ENCODE results near the gene TRIM73. TPM values are rescaled to one million over a fixed set of nuclear protein-coding genes. Genes with fewer than 3 reads are reported as not detected.
"Not testable (repeated sequence)": the region's sequence is repeated elsewhere in the genome, so short reads cannot be mapped to it uniquely, and the experiment has no call there.

The TRIM73 gene
- total RNA-seq, 1 donor from 2014 or later: 0.90 TPM

GRCh38 chr7:75415829-75416373 is 20.5 kb downstream of the TRIM73 start:
- not testable (repeated sequence) for DNase-seq (ENCODE audit: low read depth in 2 of 2)

- DNase-seq (ENCODE audit: low read depth in 2 of 2): not testable (repeated sequence)
Observed at GRCh38 chr7:75416787-75417186, 21.4 kb downstream of the TRIM73 start.

GRCh38 chr7:75418292-75418858 is 22.9 kb downstream of the TRIM73 start:
- not testable (repeated sequence) for DNase-seq (ENCODE audit: low read depth in 2 of 2)

DNA sequence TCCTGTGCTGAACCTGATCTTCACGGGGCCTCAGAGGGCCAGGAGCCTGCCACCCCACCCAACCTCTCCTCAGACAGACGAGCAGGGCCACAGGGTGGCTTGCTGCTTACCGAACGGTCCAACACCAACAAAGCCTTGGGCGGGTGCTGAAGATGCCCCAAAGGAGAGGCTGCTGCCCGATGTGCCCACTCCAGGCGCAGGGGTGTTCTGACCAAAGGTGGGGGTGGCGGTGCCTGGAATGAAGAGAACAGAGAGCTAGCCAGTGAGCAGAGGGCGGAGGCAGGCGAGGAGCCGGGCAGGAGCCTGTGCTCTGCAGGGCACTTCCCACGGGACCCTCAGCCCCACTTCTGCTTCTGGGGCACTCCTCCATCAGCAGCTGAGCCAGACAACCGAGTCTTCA is 23.8 kb downstream of the TRIM73 start:
- not testable (repeated sequence) for DNase-seq (ENCODE audit: low read depth in 2 of 2)

- DNase-seq (ENCODE audit: low read depth in 2 of 2): peak in 1 of 2 donors; percentile 16
Observed at GRCh38 chr7:75419693-75420092, 24.3 kb downstream of the TRIM73 start.

- not testable (repeated sequence) for DNase-seq (ENCODE audit: low read depth in 2 of 2)
Observed at GRCh38 chr7:75420152-75420551, 24.7 kb downstream of the TRIM73 start.

- not testable (repeated sequence) for DNase-seq (ENCODE audit: low read depth in 2 of 2)
Observed at GRCh38 chr7:75421798-75422710, 26.6 kb downstream of the TRIM73 start.

DNA sequence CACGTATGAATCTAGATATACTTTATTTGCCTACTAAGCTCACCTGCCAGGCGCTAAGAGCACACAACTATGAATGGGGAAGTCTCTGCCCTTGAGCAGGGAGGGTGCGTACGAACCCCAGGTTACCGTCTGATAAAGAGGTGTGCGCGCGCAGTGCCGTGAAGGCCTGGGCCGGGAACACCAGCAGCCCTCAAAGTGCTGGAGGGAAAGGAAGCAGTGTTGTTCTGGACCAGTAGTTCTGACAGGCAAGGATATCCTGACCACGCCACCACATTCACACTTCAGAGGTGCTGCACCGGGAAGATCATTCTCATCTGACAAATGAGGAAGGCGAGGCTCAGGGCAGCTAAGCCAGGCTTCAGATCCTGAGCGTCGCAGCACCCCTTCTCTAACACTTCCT is 28.1 kb downstream of the TRIM73 start:
- DNase-seq (ENCODE audit: low read depth in 2 of 2): not testable (repeated sequence)

GRCh38 chr7:75439000-75439399 is 43.6 kb downstream of the TRIM73 start:
- not testable (repeated sequence) for DNase-seq (ENCODE audit: low read depth in 2 of 2)

DNA sequence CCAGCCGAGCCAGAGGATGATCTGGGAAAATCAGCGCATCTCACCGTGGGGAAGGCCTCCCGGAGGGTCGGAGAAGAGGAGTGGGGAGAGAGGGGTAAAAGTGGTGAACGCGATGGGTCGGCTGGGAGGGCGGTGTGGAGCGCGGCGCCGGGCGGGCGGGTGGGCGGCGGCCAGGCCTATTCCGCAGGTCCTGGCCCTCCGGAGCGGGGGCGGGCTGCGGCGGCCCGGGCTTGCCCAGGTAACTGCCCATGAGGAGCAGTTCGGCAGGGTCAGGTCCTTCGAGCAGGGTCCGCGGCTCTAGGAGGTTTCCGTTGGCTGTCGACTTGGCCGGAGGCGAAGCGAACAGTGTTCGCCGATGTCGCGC is 46.7 kb downstream of the TRIM73 start:
- not testable (repeated sequence) for DNase-seq (ENCODE audit: low read depth in 2 of 2)

DNA sequence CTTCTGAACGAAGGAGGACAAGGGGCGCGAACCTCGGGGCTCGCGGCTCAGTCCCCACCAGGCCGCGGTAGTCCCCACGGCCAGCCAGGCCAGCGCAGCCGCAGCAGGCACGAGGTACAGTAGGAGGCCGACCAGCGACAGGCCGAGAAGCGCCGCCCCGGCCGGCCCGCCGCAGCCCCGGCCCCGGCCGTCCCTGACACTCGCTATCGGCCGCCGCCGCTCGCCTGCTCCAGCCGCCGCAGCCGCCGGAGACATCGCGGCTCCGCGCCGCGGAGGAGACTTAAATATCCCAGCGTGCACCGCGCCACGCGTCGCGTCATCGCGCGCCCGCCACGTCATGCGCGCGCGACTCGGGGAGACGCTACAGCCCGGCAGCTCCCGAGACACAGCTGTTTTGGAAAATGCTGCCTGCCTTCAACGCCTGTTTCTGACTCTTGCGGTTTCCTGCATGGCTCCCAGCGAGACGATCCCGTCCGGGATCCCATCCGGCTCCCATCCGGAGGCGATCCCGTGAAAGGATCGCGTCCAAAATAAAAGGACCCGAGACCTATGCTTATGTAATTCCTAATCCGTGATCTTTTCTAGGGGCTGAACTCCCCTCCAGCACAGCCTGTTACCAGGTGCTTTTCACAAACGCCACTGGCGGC is 47.2 kb downstream of the TRIM73 start:
- DNase-seq (ENCODE audit: low read depth in 2 of 2): peak; percentile 3 to 39

DNA sequence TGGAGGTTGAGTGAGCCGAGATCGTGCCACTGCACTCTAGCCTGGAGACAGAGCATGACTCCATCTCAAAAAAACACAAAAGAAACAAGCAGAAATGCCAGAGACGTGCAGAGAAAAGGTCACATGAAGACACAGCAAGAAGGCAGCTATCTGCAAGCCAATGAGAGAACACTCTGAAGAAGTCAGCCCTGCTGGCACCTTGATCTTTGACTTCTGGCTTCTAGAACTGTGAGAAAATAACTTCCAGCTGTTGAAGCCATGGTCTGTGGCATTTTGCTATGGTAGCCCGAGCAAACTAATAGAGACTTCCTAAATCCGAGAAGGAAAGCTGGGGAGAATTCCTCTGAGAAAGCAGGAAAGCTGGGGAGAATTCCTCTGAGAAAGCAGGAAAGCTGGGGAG is 54.5 kb downstream of the TRIM73 start:
- not testable (repeated sequence) for DNase-seq (ENCODE audit: low read depth in 2 of 2)

DNA sequence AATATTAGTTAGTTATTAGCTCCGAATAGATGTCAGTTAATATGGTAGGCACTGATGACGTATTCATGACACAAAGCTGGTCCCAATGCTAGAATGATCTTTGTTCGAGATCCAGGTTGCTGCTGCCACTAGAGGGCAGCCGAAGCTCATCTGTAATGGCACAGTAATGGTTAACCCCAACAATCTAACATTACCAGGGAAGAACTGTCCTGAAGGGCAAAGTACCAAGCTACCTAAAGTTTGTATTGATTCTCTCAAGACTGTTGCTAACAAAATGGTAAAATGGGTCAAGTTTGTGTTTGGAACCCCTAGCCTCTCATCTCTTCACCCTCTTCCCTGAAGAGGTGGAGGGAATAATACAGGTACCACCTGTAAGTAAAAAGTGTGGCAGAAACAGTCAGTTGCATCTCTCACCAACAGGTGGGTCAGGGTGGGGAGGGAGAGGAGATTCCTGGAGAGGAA is 57.1 kb downstream of the TRIM73 start:
- not testable (repeated sequence) for DNase-seq (ENCODE audit: low read depth in 2 of 2)

Other genes starting within 250 kb of the TRIM73 start
- gene POM121C, start 90.7 kb downstream of the TRIM73 start, total RNA-seq: 4.5 and 7.0 TPM in 2 replicates
- gene SPDYE5, start 96.7 kb downstream of the TRIM73 start, total RNA-seq: under 0.01 TPM in 1 of 2 replicates, not detected in the other